H1 (cell line): Measurements from ENCODE around the gene FRMPD4. TPM values are rescaled to one million over a fixed set of nuclear protein-coding genes. Genes with fewer than 3 reads are reported as not detected.

Experiments
- CTCF ChIA-PET: fragments of 300-600 bp; sonication (Branson Sonifier 250); formaldehyde crosslinking; loops from one replicate; lab custom pipeline; 2021; ENCODE audit not compliant: partially characterized antibody; lab: Charles Lee
- POLR2A ChIA-PET: fragments of 300-600 bp; sonication (Branson Sonifier 250); formaldehyde crosslinking; loops from one replicate; lab custom pipeline; 2021; ENCODE audit warnings: inconsistent platforms; ENCODE audit not compliant: partially characterized antibody; lab: Charles Lee
- DNase-seq, 2 experiments: peaks; one replicate each; pipeline versions ENCODE4 v3.0.0 to v3.0.0-alpha.2; 2010 to 2022; ENCODE audit warnings: low spot score in 2 of 2, low read depth in 1 of 2, mixed read lengths in 1 of 2
- FAIRE-seq: peaks from 2 replicates; lab custom pipeline; 2011; peaks lifted over from hg19 to GRCh38; lab: Jason Lieb, UNC
- H2AFZ ChIP-seq: 2 replicates; pipeline ENCODE4 v1.8.1; 2012; ENCODE audit warnings: low read length, inconsistent platforms
- H2AK5ac ChIP-seq: 2 replicates; pipeline ENCODE4 v1.6.1; 2013; ENCODE audit warnings: low read depth, low read length
- H2BK120ac ChIP-seq: replicated peaks from 2 replicates; pipeline ENCODE3; 2013; ENCODE audit warnings: low read depth, low read length, inconsistent platforms
- H2BK12ac ChIP-seq: 2 replicates; pipeline ENCODE4 v1.6.1; 2013; ENCODE audit warnings: low read depth, low read length
- H2BK15ac ChIP-seq: 2 replicates; pipeline ENCODE4 v1.6.1; 2013; ENCODE audit warnings: low read length
- H2BK20ac ChIP-seq: 2 replicates; pipeline ENCODE4 v1.6.1; 2013; ENCODE audit warnings: low read length
- H2BK5ac ChIP-seq: 2 replicates; pipeline ENCODE4 v1.6.1; 2013; ENCODE audit warnings: low read depth, low read length
- H3K14ac ChIP-seq: 2 replicates; pipeline ENCODE4 v1.6.1; 2013; ENCODE audit warnings: inconsistent platforms; ENCODE audit not compliant: insufficient read length
- H3K18ac ChIP-seq: 2 replicates; pipeline ENCODE4 v1.6.1; 2013; ENCODE audit warnings: low read length; ENCODE audit errors: extremely low read depth
- H3K23ac ChIP-seq: 2 replicates; pipeline ENCODE4 v1.6.1; 2013; ENCODE audit warnings: inconsistent platforms; ENCODE audit not compliant: insufficient read length
- H3K23me2 ChIP-seq: 2 replicates; pipeline ENCODE4 v1.6.1; 2013; ENCODE audit warnings: low read depth, low read length
- H3K27ac ChIP-seq: 2 replicates; pipeline ENCODE4 v1.6.1; 2011; ENCODE audit warnings: low read depth, low read length, inconsistent platforms
- H3K27me3 ChIP-seq, 4 experiments: replicated peaks in 1 of 4; 1 replicate in 1 of 4; 2 replicates in 3 of 4; pipeline versions ENCODE4 v1.6.1 to v1.8.1; 2011 to 2013; ENCODE audit warnings: low read length in 3 of 4, mild to moderate bottlenecking in 3 of 4, inconsistent platforms in 2 of 4, mixed read lengths in 2 of 4, moderate library complexity in 1 of 4; ENCODE audit not compliant: control insufficient read depth in 3 of 4, insufficient read depth in 3 of 4; ENCODE audit errors: extremely low read depth in 1 of 4
- H3K36me3 ChIP-seq, 4 experiments: 2 replicates each; pipeline versions ENCODE4 v1.6.1 to v1.8.1; 2011 to 2013; ENCODE audit warnings: mild to moderate bottlenecking in 4 of 4, low read length in 3 of 4, moderate library complexity in 2 of 4, control low read depth in 1 of 4, inconsistent platforms in 1 of 4; ENCODE audit not compliant: insufficient read depth in 4 of 4, control insufficient read depth in 2 of 4
- H3K4ac ChIP-seq: replicated peaks from 2 replicates; pipeline ENCODE3; 2013; ENCODE audit warnings: low read length, low read depth, mixed read lengths, inconsistent platforms; ENCODE audit not compliant: insufficient read length
- H3K4me1 ChIP-seq, 4 experiments: replicated peaks in 1 of 4; 1 replicate in 1 of 4; 2 replicates in 3 of 4; pipeline versions ENCODE4 v1.6.1 to v1.8.1; 2011 to 2013; ENCODE audit warnings: low read length in 3 of 4, inconsistent platforms in 2 of 4, mixed read lengths in 1 of 4; ENCODE audit not compliant: insufficient read depth in 4 of 4, control insufficient read depth in 3 of 4
- H3K4me2 ChIP-seq, 2 experiments: 2 replicates each; pipeline versions ENCODE4 v1.6.1 to v1.8.1; 2011 to 2013; ENCODE audit warnings: low read depth in 2 of 2, low read length in 2 of 2, control low read depth in 1 of 2, inconsistent platforms in 1 of 2, mild to moderate bottlenecking in 1 of 2; ENCODE audit not compliant: insufficient read depth in 1 of 2
- H3K4me3 ChIP-seq, 4 experiments: fragments of 200-600, 300-600 bp in 1 of 4; sonication (generic), shearing (Covaris generic), sonication (Bioruptor Twin) in 1 of 4; 2 replicates each; pipeline versions ENCODE4 v1.5.1 to v1.8.1; 2011 to 2016; ENCODE audit warnings: low read length in 4 of 4, low read depth in 3 of 4, control low read depth in 2 of 4, inconsistent platforms in 2 of 4, mild to moderate bottlenecking in 2 of 4, mixed read lengths in 1 of 4, moderate library complexity in 1 of 4; ENCODE audit not compliant: insufficient read depth in 2 of 4; ENCODE audit errors: extremely low read depth in 1 of 4
- H3K56ac ChIP-seq: replicated peaks from 2 replicates; pipeline ENCODE3; 2013; ENCODE audit warnings: low read depth, mild to moderate bottlenecking, mixed read lengths, low read length, inconsistent platforms; ENCODE audit not compliant: insufficient read length
- H3K79me1 ChIP-seq: 2 replicates; pipeline ENCODE4 v1.6.1; 2013; ENCODE audit warnings: low read depth, low read length, control low read depth
- H3K79me2 ChIP-seq, 2 experiments: 2 replicates each; pipeline versions ENCODE4 v1.6.1 to v1.8.1; 2012 to 2013; ENCODE audit warnings: low read length in 2 of 2, mild to moderate bottlenecking in 2 of 2, inconsistent platforms in 1 of 2; ENCODE audit not compliant: insufficient read depth in 2 of 2, control insufficient read depth in 1 of 2
- H3K9ac ChIP-seq, 4 experiments: replicated peaks in 1 of 4; 1 replicate in 1 of 4; 2 replicates in 3 of 4; pipeline versions ENCODE4 v1.6.1 to v1.8.1; 2011 to 2013; ENCODE audit warnings: low read depth in 3 of 4, low read length in 3 of 4, control low read depth in 2 of 4, mild to moderate bottlenecking in 2 of 4, moderate library complexity in 2 of 4, inconsistent platforms in 1 of 4; ENCODE audit errors: extremely low read depth in 1 of 4
- H3K9me3 ChIP-seq, 2 experiments: 2 replicates each; pipeline versions ENCODE4 v1.6.1 to v1.8.1; 2012 to 2013; ENCODE audit warnings: mild to moderate bottlenecking in 2 of 2, moderate library complexity in 2 of 2, control low read depth in 1 of 2, inconsistent platforms in 1 of 2, low read depth in 1 of 2, low read length in 1 of 2, mixed read lengths in 1 of 2; ENCODE audit not compliant: insufficient read depth in 2 of 2
- H4K20me1 ChIP-seq, 2 experiments: replicated peaks in 1 of 2; 2 replicates each; pipeline versions ENCODE3 to v1.8.1; 2011 to 2013; ENCODE audit warnings: inconsistent platforms in 2 of 2, low read length in 2 of 2, mild to moderate bottlenecking in 1 of 2; ENCODE audit not compliant: insufficient read depth in 2 of 2, control insufficient read depth in 1 of 2
- H4K5ac ChIP-seq: 2 replicates; pipeline ENCODE4 v1.6.1; 2013; ENCODE audit warnings: low read length, low read depth, mixed read lengths, inconsistent platforms; ENCODE audit not compliant: insufficient read length
- H4K8ac ChIP-seq: 2 replicates; pipeline ENCODE4 v1.8.0; 2013; ENCODE audit warnings: mild to moderate bottlenecking, moderate library complexity, low read length, inconsistent platforms; ENCODE audit not compliant: insufficient read depth; ENCODE audit errors: extremely low read depth
- H4K91ac ChIP-seq: replicated peaks from 2 replicates; pipeline ENCODE3; 2013; ENCODE audit warnings: low read length, mixed read lengths, inconsistent platforms; ENCODE audit not compliant: insufficient read length
- EP300 ChIP-seq, 2 experiments: IDR thresholded peaks; 1 replicate in 1 of 2; 2 replicates in 1 of 2; pipeline ENCODE4 v1.6.1; 2011 to 2012; ENCODE audit warnings: low read depth in 2 of 2, low read length in 2 of 2, mild to moderate bottlenecking in 2 of 2, borderline replicate concordance in 1 of 2, inconsistent platforms in 1 of 2, moderate library complexity in 1 of 2
- polyA plus RNA-seq, 7 experiments: library from polyadenylated mRNA; depleted of rRNA in 3 of 7; stranded (reverse) in 5 of 7; unstranded in 2 of 7; fragments of >200 nt in 5 of 7; fragments of 200-250 nt in 2 of 7; gene quantifications; 1 replicate in 5 of 7; 2 replicates in 1 of 7; 4 replicates in 1 of 7; pipeline versions ENCODE4 v1.2.1 to v1.2.3, GENCODE V29; 2011 to 2013; ENCODE audit warnings: missing spikeins in 2 of 7, mixed read lengths in 2 of 7
- total RNA-seq: library from RNA; stranded (reverse); fragmentation: NEBNext Ultra II Directional; extraction: Animal tissue kit (Norgen Biotek cat#: 25700); gene quantifications from 2 replicates; pipeline ENCODE4 v1.2.1, GENCODE V29; 2021

FRMPD4 gene
- total and polyA plus RNA-seq, 2 of the 8 experiments (the other 6 are each of a cell fraction or from before 2014, with no cell fraction given) = 0.02 to 0.37 TPM

DNA sequence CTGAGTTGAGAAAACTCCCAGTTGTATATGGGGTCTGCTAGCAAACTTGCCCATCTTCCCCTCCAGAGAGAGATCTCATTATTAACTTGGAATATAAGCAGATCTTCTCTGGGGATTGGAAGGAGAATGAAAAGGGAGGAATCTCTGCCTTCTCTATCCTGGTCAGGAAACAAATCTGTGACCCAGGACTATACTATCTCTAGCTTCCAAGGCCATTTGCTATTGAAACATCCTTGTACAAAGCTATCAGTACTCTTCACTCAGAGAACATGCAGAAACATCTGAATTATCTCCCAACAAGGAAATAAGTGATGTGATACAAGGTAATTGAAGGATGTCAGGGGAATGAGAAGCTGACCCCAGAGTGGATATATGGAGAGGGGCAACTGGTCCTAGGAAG, 183.8 kb downstream of the FRMPD4 start:
- H3K23ac ChIP-seq = no peak overlapping the region
- no peak overlapping the region for H2BK20ac ChIP-seq
- no peaks in the 10 kb centered on the region for H3K4me1 ChIP-seq
- H3K27ac ChIP-seq = no peak overlapping the region
- no peak overlapping the region for H4K8ac ChIP-seq
- H3K23me2 ChIP-seq = no peaks in the 10 kb centered on the region
- no peak overlapping the region for H3K4me3 ChIP-seq
- H3K27me3 ChIP-seq = no peaks in the 10 kb centered on the region
- H3K4ac ChIP-seq = no peak overlapping the region
- H4K91ac ChIP-seq = no peak overlapping the region
- no peak for TF ChIP-seq EP300 (IDR thresholded peaks at IDR 0.05; ENCODE audit: borderline replicate concordance in 1 of 2, low read depth in 2 of 2, low read length in 2 of 2)
- no peak overlapping the region for H3K4me2 ChIP-seq
- FAIRE-seq (no peak), DNase-seq (no peak)
- H2BK5ac ChIP-seq = no peak overlapping the region
- H3K56ac ChIP-seq = no peak overlapping the region
- no peak overlapping the region for H2AFZ ChIP-seq
- ChIA-PET POLR2A (no interaction called here), CTCF (no interaction called here)
- H4K20me1 ChIP-seq = no peaks in the 10 kb centered on the region
- H3K36me3 ChIP-seq = no peaks in the 10 kb centered on the region
- no peak overlapping the region for H3K18ac ChIP-seq
- no peak overlapping the region for H4K5ac ChIP-seq
- no peaks in the 10 kb centered on the region for H3K9me3 ChIP-seq
- no peak overlapping the region for H3K9ac ChIP-seq
- no peaks in the 10 kb centered on the region for H3K79me2 ChIP-seq
- no peak overlapping the region for H2AK5ac ChIP-seq
- H2BK15ac ChIP-seq = no peak overlapping the region
- H2BK12ac ChIP-seq = no peak overlapping the region
- H3K14ac ChIP-seq = no peak overlapping the region
- H2BK120ac ChIP-seq = no peak overlapping the region
- no peaks in the 10 kb centered on the region for H3K79me1 ChIP-seq
